GM18499 (cell line): ENCODE results near the gene FGF14.

ENCODE experiments used
- ATAC-seq: cut with Tn5 transposase; IDR thresholded peaks from one replicate; pipeline ENCODE4 v1.9.1; 2021; ENCODE audit warnings: moderate number of reproducible peaks; ENCODE audit not compliant: insufficient read depth, unreplicated experiment

The FGF14 gene

DNA sequence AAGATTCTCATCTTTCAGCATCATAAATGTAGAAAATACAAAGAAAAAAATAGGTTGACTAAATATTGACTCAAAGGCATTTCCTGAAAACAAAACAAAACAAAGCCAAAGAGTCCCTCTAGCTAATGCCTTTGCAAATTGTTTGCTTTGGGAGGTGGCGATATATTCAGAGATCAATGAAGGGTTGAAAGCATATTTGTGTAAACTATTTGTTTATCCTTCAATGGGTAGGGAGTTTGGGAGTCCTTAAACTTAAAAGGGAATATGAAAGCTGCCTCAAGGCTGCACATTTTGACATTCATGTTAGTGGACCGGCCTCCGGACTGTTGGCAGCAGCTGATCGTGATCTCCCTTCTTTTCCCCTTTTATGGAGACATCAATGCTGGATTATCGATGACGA, 691.9 kb downstream of the FGF14 start:
- no peak for ATAC-seq

DNA sequence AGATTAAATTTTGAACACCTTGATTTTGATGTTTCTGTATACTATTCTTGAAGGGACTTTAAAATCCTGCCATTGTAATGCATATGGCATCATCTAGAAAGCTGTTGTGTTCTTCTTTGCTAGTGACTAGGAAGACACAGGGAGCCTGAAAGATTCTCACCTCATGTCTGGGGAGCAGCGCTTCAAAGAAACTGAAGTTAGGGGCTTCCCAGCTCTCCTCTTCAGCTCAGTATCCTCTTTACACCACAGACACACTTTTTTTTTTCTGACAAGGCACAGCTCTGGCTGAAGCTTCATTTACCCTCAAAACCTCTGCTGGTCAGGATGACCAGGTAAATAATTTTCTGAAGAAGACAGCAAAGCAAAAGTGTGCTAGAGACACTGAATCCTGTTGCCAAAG, 693.7 kb downstream of the FGF14 start:
- ATAC-seq = no peak

- no peak for ATAC-seq
Observed at GRCh38 chr13:101707659-101708058, 694.2 kb downstream of the FGF14 start.

DNA sequence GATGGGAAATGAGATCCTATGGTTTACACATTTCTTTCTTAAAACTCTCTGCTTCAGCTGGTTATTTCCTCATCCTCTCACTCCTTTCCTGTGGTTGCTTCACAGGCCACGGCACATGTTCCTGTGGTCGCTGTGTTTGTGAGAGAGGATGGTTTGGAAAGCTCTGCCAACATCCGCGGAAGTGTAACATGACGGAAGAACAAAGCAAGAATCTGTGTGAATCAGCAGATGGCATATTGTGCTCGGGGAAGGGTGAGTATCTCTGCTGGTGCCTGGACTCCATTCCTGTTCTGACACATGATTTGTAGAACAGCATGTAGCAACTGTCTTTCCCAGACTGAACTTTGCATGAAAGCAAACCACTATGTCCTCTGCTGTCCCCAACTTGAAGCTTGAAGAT, 695.2 kb downstream of the FGF14 start:
- no peak for ATAC-seq

GRCh38 chr13:101703838-101704237, 698.0 kb downstream of the FGF14 start:
- no peak for ATAC-seq

DNA sequence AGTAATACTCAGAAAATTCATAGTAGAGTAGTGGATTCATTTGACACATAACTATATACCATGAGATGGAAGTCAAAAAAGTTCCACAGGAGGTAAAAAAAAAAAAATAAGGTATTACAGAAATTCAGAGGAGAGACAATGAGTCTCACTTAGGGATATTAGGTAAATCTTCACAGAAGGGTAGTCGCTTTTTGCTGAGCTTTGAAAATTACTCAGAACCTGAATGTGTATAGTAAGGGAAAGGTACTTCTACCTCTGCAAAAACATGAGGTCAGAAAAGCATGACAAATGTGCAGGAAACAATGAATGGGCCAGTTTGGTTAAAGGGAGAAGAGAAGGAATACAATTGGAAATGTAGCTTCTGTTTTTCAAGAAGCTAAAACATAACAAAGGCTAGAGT, 698.8 kb downstream of the FGF14 start:
- no peak for ATAC-seq

GRCh38 chr13:101700598-101700997, 701.2 kb downstream of the FGF14 start:
- ATAC-seq = no peak

DNA sequence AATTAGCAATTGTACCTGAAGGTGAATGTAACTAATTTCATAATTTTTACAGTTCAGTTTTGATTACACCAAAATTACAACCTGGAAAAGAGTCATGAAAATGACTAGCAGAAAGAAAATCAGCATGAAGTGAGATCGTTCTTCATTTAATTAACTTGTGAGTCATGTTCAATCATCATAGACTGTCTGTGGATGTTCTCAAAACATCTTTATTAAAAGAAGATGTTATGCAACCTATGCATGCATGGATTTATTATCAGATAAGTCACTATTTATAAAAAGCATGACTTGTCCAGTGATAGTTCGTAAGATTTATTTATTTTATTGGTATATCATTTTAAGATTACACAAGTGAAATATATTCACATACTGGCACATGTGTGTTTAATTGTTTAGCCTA, 703.4 kb downstream of the FGF14 start:
- ATAC-seq = no peak

GRCh38 chr13:101697745-101698144, 704.1 kb downstream of the FGF14 start:
- no peak for ATAC-seq

DNA sequence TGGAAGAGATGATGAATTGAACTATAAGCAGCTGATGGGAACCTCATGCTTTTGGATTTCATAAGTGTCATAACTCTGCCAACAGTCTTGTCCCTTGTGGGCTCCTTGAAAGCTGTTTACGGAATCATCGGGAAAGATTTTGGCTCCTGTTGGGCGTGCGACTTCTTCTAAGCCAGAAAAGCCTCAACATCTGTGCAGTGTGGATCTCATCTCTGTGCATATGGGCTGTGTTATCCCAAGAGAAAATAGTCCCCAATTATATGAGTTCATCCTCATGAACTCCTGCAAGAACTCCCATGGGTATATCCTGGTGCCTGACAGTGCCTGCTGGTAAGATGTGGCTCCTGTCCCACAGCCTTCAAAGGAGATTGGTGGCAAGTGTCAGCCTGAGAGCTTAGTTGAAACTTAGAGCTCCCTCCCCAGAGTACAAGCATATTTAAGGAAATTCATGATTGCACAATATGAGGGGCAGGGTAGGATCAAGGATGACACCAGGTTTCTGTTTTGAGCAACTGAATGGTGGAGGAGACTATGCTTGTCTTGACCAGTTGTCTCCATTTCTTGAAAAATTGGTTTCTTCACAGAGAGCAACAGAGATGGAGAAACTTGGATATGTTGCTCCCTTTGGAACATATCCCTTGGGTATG, 705.9 kb downstream of the FGF14 start:
- ATAC-seq = no peak

DNA sequence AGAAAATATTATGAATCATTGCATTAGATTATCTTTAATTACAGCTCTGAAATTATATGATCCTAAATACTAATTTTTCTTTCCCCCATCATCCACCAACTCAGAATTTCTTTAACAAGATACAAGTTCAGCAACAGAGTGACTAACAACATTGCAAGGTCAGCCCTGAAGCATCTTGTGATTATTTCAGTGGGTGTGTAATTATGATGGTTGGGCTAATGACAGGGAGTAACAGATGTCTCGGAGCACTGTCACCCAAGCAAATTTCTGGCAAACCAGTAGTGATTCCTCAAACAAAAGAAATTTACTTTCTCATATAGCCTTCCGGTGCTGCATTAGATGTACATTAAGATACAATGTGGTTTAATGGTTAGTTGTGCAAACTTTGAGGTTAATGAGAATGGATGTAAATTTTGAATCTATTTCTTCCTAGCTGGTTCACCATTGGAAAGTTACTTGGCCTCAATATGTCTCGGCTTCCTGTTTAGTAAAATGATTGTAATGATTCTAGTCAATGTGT, 710.4 kb downstream of the FGF14 start:
- no peak for ATAC-seq

- ATAC-seq = no peak
Observed at GRCh38 chr13:101690871-101691270, 711.0 kb downstream of the FGF14 start.

DNA sequence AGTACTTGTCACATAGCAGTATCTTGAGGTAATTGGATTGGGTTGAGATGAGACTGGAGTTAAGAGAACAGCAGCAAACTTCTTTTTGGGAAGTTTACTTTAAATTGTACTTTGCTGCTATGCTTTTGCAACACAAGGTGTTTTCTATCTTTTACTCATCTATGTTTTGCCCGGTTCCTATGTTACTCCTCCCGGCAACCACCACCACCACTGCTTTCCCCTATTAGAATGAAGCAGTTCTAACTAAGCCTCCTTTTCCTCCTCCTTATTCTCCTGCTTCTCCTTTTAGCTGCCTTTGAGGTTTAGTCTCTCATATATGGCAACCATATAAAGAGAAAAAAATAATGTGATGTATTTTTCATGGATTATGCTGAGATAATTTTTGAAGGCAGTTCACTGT, 715.8 kb downstream of the FGF14 start:
- no peak for ATAC-seq

DNA sequence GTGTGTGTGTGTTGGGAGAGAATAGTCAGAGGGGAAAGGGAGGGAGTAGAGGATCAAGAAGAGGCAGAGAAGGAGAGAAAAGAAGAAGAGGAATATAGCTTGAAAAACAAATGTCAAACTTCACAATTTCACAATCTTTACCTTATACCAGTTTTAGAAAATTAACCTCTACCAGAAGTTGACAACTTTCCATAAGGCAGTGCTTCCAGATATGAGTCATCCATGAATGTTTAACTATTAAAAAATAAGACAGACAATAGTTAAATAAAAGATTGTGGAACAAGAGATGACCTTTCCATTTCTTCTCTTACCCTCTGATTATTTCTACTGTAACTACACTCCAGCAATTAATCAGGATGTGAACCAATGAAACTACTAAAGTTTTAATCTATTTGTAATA, 720.0 kb downstream of the FGF14 start:
- ATAC-seq = no peak

DNA sequence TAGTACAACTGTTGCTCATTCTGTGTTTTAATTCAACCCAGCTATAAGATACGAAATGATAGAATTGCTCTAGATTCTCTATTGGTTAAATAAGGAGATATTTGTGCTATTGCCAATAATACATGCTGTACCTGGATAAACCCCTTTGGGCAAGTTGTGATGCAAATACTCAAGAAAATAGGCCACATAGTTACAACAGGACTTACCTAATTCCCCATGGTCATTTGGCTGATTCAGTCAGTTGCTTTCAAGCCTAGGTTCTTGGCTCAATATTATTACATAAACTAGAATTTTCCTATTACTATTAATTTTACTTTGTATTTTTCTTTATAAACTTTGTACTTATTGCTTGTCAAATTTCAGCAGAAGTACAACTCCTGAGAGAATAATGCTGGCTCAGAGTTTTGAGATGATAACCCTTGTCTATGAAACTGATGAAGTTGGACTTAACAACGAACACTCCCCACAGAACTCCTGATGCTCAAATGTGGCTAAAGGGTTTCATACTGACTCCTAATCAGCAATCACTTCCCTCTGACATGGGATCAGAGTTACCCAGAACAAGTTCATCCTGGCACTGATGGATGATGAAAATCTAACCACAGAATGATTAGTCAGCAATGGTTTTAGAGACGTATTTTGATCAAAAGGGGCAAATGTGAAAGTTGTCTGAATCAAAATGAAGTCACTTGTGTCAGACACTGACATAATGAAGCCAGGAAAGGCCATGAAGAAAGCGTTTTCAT, 728.3 kb downstream of the FGF14 start:
- no peak for ATAC-seq

DNA sequence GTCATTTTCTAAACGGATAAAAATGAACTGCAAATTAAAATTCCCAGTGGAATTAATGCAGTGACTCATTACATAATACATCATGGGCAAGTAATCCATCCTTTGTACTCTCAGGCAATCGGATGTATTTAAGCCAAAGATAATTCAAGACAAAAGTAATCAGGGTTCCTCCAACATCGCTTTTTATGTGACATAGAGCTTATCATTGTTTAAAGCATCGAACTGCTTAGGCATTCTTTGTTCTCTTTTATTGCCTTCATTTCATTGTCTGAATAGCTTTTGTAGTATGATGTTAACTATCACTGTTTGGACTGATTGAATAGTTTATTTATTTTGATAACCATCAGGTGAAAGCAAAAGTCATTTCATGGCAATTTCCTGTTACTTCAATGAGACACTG, 740.0 kb downstream of the FGF14 start:
- ATAC-seq = no peak
